PFSK-1 (cell line): ENCODE results near the gene ENTREP3.

Experiments used
- POLR2AphosphoS5 ChIP-seq: IDR thresholded peaks from 2 replicates; pipeline ENCODE4 v1.6.1; 2012; ENCODE audit warnings: low read depth, mild to moderate bottlenecking, control low read depth, low read length, moderate library complexity
- SIN3A ChIP-seq: IDR thresholded peaks from 2 replicates; pipeline ENCODE4 v1.6.1; 2012; ENCODE audit warnings: mild to moderate bottlenecking, low read length, moderate library complexity, borderline replicate concordance; ENCODE audit not compliant: insufficient read depth
- TAF1 ChIP-seq: IDR thresholded peaks from 2 replicates; pipeline ENCODE4 v1.6.1; 2012; ENCODE audit warnings: low read length, control low read depth, borderline replicate concordance; ENCODE audit not compliant: insufficient read depth
- TF ChIP-seq, protein P1 (sequence below), 2 experiments: IDR thresholded peaks; 2 replicates each; pipeline versions ENCODE4 v1.6.1 to v1.8.0; 2011 to 2012; ENCODE audit warnings: low read depth in 2 of 2, low read length in 2 of 2, control low read depth in 1 of 2, inconsistent platforms in 1 of 2, mild to moderate bottlenecking in 1 of 2, moderate library complexity in 1 of 2; ENCODE audit not compliant: insufficient read depth in 1 of 2

DNA sequence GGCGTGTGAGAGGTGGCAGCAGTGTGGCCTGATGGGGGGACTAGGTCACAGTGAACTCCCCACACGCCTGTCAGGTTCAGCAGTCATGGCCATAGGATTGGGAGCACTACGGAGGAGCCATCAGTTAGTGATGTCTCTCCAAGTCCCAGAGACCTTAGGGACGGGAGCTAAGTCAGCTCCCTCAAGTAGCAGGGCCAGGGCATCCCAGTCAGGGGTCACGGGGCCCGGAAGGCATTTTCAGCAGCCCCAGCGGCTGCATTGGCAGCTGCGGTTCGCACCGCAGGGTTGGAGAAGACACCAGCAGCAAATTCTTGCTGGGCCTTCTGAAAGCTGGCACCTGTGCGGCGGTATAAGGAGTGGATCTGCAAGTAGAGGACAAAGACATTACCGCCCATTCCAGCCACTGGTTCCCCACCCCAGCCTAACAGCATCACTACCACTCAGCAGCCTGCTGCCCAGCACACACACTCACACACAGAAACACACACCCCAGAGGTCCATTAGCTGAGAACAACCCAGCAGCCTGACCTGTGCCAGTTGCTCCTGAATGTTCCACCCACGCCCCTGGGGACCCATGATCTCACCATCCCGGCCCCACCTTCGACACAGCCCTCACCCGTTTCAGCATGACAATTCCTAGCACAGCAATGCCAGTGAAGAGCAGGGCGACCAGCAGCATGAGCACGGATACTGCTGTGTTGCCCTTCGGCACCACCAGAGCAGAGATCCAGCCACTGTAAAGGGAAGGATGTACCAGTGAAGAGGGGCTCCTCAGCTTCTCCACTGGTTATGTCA is 972 bp upstream of the ENTREP3 start:
- TF ChIP-seq, protein P1, sequence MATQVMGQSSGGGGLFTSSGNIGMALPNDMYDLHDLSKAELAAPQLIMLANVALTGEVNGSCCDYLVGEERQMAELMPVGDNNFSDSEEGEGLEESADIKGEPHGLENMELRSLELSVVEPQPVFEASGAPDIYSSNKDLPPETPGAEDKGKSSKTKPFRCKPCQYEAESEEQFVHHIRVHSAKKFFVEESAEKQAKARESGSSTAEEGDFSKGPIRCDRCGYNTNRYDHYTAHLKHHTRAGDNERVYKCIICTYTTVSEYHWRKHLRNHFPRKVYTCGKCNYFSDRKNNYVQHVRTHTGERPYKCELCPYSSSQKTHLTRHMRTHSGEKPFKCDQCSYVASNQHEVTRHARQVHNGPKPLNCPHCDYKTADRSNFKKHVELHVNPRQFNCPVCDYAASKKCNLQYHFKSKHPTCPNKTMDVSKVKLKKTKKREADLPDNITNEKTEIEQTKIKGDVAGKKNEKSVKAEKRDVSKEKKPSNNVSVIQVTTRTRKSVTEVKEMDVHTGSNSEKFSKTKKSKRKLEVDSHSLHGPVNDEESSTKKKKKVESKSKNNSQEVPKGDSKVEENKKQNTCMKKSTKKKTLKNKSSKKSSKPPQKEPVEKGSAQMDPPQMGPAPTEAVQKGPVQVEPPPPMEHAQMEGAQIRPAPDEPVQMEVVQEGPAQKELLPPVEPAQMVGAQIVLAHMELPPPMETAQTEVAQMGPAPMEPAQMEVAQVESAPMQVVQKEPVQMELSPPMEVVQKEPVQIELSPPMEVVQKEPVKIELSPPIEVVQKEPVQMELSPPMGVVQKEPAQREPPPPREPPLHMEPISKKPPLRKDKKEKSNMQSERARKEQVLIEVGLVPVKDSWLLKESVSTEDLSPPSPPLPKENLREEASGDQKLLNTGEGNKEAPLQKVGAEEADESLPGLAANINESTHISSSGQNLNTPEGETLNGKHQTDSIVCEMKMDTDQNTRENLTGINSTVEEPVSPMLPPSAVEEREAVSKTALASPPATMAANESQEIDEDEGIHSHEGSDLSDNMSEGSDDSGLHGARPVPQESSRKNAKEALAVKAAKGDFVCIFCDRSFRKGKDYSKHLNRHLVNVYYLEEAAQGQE (IDR thresholded peaks at IDR 0.05; ENCODE audit: insufficient read depth in 1 of 2, low read depth in 2 of 2, low read length in 2 of 2) = no peak
- TF ChIP-seq POLR2AphosphoS5 (no peak), SIN3A (no peak), TAF1 (no peak)
